HG03095 (cell line): ENCODE results near the gene MFAP2.
"Not testable (repeated sequence)": the region's sequence is repeated elsewhere in the genome, so short reads cannot be mapped to it uniquely, and the experiment has no call there.

ENCODE experiments used
- ATAC-seq: cut with Tn5 transposase; IDR thresholded peaks from one replicate; pipeline ENCODE4 v1.9.1; 2021; ENCODE audit warnings: moderate library complexity; ENCODE audit not compliant: unreplicated experiment

Gene MFAP2

DNA sequence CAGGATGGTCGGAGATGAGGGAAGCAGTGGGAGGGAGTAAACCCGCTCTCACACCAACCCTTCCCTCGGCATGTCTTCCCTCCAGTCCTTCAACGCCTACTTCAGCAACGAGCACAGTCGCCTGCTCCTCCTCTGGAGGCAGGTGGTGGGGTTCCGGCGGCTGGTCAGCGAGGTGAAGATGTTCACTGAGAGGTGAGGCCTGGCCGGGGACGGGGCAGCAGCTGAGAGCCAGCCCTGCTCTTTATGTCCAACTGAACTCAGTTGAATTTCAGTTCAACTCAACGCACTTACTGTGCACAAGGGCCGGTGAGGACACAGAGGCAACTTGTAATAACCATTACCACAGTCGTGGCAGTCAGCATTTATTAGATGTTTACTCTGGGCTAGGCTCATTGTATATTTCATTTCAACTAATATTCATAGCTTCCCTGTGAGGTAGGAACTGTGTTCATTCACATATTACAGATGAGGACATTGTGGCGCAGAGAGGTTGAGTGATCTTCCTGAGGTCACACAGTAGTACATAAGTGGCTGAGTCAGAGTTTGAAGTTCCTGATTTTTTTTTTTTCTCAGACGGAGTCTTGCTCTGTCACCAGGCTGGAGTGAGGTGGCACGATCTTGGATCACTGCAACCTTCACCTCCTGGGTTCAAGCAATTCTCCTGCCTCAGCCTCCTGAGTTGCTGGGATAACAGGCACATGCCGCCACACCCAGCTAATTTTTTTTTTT lies 49.0 kb downstream of the MFAP2 start:
- ATAC-seq, result not testable (repeated sequence)

DNA sequence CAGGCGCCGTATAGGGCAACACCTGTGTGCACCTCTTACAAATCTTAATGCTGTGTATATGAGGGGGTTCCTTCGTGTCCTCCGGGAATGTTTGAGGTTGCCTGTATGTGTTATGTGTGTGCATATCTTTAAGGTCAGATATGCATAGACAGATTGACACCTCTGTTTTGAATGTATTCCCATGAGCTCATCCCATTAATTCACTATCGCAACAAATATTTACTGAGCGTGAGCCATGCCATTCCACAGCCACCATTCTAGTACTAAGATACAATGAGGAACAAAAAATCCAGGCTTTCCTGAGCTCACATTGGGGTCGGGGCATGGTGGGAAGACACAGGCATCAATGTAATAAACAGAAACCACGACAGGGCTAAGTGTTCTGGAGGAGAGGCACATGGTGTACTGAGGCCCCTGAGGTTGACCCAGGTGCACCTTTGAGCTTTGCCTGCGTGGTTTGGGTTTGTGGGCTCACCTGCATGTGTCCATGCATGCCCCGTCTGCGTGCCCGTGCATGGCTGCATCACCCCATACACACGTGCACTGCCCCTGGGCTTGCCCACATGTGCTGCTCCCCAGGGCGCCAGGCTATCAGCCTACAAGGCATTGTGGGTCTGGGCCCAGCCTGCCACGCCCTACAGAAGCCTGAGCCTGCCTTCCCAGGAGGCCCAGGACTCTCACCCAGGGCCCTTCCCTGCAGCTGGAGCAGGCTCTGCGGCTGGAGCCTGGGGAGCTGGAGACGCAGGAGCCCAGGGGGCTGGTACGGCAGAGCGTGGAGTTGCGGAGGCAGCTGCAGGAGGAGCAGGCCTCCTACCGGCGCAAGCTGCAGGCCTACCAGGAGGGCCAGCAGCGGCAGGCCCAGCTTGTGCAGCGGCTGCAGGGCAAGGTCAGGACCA lies 51.0 kb downstream of the MFAP2 start:
- ATAC-seq, result not testable (repeated sequence)

DNA sequence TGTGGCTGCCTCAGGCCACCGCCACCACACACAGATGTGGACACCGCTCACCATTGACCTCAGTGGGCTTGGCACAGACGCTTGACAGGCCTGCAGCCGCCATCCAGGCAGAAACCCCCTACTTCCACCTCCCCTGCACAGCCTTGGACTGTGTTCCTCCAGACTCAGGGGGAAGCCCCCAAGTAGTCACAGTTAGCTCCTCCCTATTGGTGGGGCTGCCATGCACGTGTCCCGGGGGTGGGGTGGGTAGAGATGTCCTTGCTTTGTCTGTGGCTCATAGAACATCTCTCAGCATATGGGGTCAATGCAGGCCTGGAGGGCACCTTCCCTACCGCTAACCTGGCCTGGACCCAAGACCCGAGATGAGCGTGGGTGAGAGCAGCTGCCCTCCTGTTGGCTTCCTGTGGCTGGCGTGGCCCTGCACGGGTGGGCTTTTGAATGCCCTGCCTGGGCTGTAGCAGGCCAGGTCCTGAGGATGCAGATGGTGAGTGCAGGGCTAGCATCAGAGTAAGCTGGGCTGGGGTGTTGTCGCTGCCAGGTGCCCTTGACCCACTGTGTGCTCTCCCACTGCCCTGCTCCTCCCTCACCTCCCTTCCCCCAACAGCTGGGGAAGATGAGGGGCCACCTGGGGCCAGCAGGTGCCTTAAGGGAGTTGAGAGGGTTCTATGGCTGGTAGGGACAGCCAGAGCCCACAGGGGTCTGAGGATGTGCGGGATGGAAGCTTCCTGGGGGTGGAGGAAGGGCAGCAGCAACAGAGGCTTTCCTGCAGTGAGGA lies 52.5 kb downstream of the MFAP2 start:
- no peak for ATAC-seq

DNA sequence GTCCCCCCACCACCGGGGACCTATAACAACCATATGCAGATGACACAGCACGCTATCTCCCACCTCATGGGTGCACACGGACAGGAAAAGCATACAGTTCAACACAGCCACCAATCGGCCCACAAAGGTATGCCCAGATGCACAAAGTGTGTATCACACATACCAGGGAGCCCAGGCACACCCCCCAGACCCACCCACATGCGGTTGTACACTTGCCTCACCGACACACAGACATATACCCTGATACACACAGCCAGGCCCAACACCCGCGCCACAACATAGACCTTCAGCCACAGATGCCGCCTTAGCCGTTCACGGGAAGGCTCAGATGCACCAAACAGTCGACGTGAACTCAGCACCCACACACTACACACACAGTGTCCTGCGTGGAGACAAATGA lies 53.2 kb downstream of the MFAP2 start:
- no peak for ATAC-seq

DNA sequence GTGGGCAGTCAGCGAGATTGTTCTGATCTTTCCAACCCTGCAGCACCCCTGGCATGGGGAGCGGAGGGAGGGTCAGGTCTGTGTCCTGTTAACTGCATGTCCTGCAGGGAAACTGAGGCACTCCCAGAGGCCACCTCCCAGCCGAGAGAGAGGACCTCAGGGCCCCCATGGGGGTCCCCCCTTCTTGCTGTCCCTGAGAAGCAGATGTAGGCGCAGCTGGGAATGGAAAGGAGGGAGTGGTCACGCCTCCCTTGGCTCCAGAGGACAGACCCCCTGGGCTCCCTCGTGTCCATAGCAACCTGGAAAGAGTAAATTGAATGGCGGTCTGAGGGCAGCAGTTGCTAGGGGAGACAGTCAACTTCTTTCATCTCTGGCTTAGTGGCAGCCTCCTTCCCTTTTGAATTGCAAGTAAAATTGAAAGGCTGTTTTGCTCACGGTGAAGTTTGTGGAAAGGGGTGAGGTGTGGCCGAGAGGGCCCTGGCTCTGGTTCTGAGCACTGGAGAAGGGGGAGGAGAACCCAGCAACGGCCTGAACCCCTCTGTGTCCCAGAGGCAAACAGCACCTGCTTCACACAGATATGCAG lies 53.8 kb downstream of the MFAP2 start:
- no peak for ATAC-seq

DNA sequence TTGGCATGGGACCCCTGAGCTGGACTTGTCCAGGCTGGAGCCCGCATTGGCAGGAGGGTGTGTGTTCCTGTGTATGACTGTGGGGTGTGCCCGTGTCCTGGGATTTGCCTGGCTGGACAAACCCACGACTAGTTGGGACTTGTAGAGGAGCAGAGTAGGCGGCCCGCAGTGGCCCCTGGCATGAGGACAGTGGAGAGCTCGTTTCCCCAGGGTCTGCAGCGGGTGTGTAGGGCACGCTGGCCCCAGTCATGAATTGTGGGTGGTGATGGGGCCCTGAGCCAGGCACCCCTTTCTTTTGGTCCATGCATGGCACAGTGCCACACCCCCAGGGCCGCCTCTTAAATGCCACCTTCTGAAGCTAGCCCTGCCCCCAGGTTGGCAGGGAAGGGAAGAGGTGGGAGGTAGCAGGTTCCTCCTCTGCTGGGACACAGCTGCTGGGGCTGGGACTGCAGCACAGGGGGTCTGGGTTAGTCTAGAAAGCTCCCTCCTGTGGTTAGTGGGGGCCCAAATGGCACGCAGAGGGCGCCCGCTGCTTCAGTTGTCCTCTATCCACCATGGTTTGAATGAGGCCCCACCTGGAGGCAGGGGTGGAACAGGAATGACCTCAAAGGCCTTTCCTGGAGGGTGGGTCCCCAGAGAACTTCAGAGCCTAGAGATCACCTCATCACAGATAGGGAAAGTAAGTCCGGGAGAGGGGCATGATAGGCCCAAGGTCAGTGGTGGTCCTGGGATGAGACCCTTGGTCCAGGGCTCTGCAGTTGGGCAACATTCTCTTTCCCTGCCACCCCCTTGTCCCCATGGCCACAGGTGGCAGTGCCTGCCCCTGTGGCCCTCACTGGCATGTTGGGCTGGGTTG lies 54.6 kb downstream of the MFAP2 start:
- ATAC-seq, result no peak

DNA sequence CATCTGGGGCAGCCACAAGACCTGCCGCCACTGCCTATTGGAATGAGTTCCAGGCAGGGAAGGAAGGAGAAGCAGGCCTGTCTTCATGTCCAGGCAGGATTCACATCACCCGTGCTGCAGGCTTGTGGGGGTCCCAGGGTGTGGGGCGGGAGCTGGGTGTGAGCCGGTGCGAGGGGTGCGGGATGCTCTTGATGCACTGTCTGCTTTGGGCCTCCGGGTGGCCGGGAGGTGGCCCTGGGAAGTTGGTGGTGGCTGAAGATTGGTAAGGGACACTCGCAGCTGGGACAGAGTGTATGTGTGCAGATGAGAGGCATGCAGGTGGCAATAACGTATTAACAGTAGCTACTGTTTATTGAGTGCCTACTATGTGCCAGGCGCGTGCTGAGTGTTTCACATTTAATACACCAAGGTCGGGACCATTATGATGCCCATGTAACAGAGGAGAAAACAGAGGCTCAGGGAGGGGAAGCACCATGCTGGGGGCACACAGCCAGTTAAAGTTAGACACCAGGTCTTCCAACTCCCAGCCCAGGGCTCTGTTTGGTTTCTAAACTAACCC lies 55.4 kb downstream of the MFAP2 start:
- no peak for ATAC-seq
